ENCODE measurements around the gene SMC1A.

The SMC1A gene

DNA sequence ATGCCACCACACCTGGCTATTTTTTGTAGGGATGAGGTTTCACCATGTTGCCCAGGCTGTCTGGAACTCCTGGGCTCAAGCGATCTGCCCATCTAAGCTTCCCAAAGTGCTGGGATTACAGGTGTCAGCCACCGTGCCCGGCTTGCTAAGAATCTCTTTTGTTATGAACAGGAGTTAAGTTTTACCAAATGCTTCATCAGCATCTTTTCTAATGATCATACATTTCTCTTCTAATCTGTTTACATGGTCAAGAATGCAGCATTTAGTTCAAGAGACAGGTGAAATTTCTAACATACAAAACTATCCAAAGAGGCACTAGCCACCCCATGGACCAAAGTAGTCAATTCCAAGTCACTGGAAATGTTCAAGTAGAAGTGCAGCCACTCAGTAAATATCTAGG is 88.6 kb downstream of the SMC1A start:
- no peak for DNase-seq

DNA sequence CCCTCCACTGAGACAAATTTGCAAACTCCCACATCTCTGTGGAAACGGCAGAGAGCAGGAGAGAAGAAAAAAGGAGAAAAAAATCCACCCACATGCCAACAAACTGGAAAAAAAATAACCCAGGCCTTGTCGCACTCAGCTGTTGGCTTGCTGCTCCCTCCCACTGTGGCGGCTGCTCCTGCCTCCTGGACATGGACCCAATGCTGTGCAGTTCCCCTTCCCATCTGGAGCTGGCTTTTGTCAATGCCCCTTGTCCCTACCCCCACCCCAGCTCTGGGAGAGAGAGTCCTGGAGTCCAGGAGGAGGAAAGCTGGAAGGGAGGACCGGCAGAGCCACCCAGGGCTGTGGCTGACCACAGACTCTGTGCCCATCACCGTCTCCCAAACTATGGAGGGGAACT is 90.2 kb downstream of the SMC1A start:
- DNase-seq = no peak

DNA sequence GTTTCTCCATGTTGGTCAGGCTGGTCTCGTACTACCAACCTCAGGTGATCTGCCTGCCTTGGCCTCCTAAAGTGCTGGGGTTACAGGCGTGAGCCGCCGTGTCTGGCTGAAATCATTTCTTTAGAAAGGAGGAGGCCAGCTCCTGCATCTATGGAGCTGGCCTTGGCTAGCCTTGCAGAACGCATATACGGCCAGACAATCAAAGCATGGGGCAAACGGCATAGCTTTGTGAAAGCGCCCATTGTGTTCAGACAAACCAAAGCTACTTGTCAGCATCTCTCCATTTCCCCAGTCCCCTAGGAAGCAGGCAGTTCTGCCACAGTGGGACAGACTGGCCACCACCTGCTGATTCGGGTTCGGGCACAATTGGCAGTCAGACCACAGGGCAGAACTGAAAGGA is 92.1 kb downstream of the SMC1A start:
- DNase-seq = no peak

DNA sequence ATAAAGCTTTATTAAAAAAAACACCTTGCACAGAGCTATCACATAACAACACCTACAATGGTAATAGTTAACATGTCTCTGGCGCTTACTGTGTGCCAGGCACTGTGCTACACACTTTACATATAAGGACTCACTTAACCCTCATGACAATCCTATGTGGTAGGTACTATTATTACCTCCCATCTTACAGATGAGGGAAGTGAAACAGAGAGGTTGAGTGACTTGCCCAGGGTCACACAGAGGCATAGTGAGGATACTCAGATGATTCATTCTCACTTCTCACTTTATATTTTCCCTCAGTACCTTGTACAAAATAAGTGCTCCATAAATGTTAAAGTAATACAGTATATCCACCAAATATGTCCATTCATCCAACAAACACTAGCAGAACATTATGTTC is 97.7 kb downstream of the SMC1A start:
- DNase-seq = no peak

Measured in activated naive CD4-positive, alpha-beta T cell treated with Interleukin-2 at 50 U/mL for 16 hours (primary cell).